ENCODE data around the gene DYSF.

DYSF gene

DNA sequence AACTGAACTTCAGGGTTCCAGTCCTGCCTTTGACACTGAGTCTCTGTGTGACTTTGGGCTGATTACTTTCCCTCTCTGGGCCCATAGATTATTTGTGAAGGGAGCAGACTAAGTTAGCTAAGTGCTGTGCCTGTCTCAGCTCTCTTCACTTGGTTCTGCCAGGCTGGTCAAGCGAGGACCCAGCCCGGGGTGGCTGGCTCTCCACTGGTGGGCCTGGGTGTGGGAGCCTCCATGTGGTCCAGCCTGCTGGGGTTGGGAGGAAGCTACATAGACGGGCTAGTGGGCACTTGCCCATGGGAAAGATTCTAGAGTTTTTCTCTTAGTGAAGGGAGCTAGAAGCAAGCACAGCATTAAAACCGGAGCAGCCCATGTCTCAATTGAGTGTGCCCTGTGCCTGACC, 59.0 kb downstream of the DYSF start:
- no peaks in the 10 kb centered on the region for H3K4me1 Mint-ChIP-seq (ENCODE audit: low read depth)
- no peak overlapping the region for H3K27ac Mint-ChIP-seq
- H3K4me3 Mint-ChIP-seq: no peak overlapping the region
- no peaks in the 10 kb centered on the region for H3K9me3 Mint-ChIP-seq
- no peaks in the 10 kb centered on the region for H3K36me3 Mint-ChIP-seq (ENCODE audit: low read depth)
- H3K27me3 Mint-ChIP-seq: peaks cover 10% of the 10 kb centered on the region

DNA sequence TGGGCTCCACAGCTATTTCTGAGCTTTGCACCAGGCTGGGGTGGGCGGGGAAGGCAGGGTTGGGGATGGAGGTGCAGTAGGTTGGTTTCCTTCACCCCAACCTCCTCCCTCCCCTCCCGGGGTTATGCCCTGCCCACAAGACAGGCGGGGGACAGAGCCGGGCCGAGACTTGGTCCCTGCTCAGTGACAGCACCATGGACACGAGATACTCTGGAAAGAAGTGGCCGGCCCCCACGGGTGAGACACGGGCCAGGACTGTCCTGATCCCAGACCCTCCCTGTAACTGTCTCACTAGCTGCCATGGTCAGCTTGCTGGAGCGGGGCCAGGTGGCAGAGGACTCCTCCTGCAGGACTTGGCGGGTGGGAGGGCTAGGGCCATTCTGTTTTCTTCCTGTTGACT, 59.7 kb downstream of the DYSF start:
- peaks cover 10% of the 10 kb centered on the region for H3K27me3 Mint-ChIP-seq
- no peaks in the 10 kb centered on the region for H3K36me3 Mint-ChIP-seq (ENCODE audit: low read depth)
- no peak overlapping the region for H3K4me3 Mint-ChIP-seq
- H3K4me1 Mint-ChIP-seq (ENCODE audit: low read depth): no peaks in the 10 kb centered on the region
- H3K9me3 Mint-ChIP-seq: no peaks in the 10 kb centered on the region
- no peak overlapping the region for H3K27ac Mint-ChIP-seq

GRCh38 chr2:71513721-71514120, 60.4 kb downstream of the DYSF start:
- H3K27me3 Mint-ChIP-seq: peaks cover 10% of the 10 kb centered on the region
- no peak overlapping the region for H3K4me3 Mint-ChIP-seq
- H3K27ac Mint-ChIP-seq: no peak overlapping the region
- no peaks in the 10 kb centered on the region for H3K9me3 Mint-ChIP-seq
- H3K4me1 Mint-ChIP-seq (ENCODE audit: low read depth): no peaks in the 10 kb centered on the region
- H3K36me3 Mint-ChIP-seq (ENCODE audit: low read depth): no peaks in the 10 kb centered on the region

- Mint-ChIP-seq H3K4me3 (no peak overlapping the region), H3K9me3 (no peaks in the 10 kb centered on the region), H3K36me3 (ENCODE audit: low read depth) (no peaks in the 10 kb centered on the region)
These were observed 63.0 kb downstream of the DYSF start for GRCh38 chr2:71516253-71516888.

GRCh38 chr2:71517851-71518250, 64.5 kb downstream of the DYSF start:
- no peaks in the 10 kb centered on the region for H3K9me3 Mint-ChIP-seq
- H3K36me3 Mint-ChIP-seq (ENCODE audit: low read depth): no peaks in the 10 kb centered on the region
- no peak overlapping the region for H3K27ac Mint-ChIP-seq
- no peak overlapping the region for H3K4me3 Mint-ChIP-seq
- H3K4me1 Mint-ChIP-seq (ENCODE audit: low read depth): no peaks in the 10 kb centered on the region
- peaks cover 16% of the 10 kb centered on the region for H3K27me3 Mint-ChIP-seq

More at GRCh38 chr2:71516253-71516888, 63.0 kb downstream of the DYSF start:
- Mint-ChIP-seq H3K4me1 (ENCODE audit: low read depth) (no peaks in the 10 kb centered on the region), H3K27me3 (peaks cover 13% of the 10 kb centered on the region), H3K27ac (no peak overlapping the region)

GRCh38 chr2:71521436-71521950, 68.1 kb downstream of the DYSF start:
- no peaks in the 10 kb centered on the region for H3K4me1 Mint-ChIP-seq (ENCODE audit: low read depth)
- H3K27me3 Mint-ChIP-seq: peaks cover 26% of the 10 kb centered on the region
- no peak overlapping the region for H3K4me3 Mint-ChIP-seq
- H3K9me3 Mint-ChIP-seq: no peaks in the 10 kb centered on the region
- no peaks in the 10 kb centered on the region for H3K36me3 Mint-ChIP-seq (ENCODE audit: low read depth)
- H3K27ac Mint-ChIP-seq: no peak overlapping the region

DNA sequence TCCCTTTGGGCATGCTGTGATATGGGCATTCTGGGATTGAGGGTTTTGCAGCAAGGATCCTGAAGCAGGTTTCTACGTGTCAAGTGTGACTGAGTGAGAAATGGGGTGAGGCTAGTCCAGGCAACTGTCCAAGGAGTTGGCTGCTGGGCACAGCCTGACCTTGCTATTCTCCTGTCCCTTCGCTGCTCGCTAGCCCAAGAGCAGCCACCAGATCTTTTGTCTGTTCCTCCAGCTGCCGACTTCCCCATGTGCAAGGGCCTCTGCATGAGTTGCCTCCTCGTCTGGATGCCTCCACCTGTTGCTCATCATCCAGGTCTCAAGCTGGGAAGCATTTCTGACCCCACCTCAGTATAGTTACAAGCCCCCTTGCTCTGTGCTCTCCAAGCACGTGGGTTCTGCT, 71.1 kb downstream of the DYSF start:
- Mint-ChIP-seq H3K4me3 (no peak overlapping the region), H3K27ac (no peak overlapping the region), H3K9me3 (no peaks in the 10 kb centered on the region), H3K4me1 (ENCODE audit: low read depth) (no peaks in the 10 kb centered on the region), H3K36me3 (ENCODE audit: low read depth) (no peaks in the 10 kb centered on the region), H3K27me3 (peaks cover 29% of the 10 kb centered on the region)

- H3K27ac Mint-ChIP-seq: no peak overlapping the region
- peaks cover 37% of the 10 kb centered on the region for H3K27me3 Mint-ChIP-seq
- H3K9me3 Mint-ChIP-seq: no peaks in the 10 kb centered on the region
- no peak overlapping the region for H3K4me3 Mint-ChIP-seq
- no peaks in the 10 kb centered on the region for H3K4me1 Mint-ChIP-seq (ENCODE audit: low read depth)
- H3K36me3 Mint-ChIP-seq (ENCODE audit: low read depth): no peaks in the 10 kb centered on the region
These were observed 72.8 kb downstream of the DYSF start for GRCh38 chr2:71526141-71526540.

- H3K4me1 Mint-ChIP-seq (ENCODE audit: low read depth): no peaks in the 10 kb centered on the region
- no peak overlapping the region for H3K27ac Mint-ChIP-seq
- H3K27me3 Mint-ChIP-seq: peaks cover 40% of the 10 kb centered on the region
- no peak overlapping the region for H3K4me3 Mint-ChIP-seq
- H3K9me3 Mint-ChIP-seq: no peaks in the 10 kb centered on the region
- no peaks in the 10 kb centered on the region for H3K36me3 Mint-ChIP-seq (ENCODE audit: low read depth)
These were observed 73.6 kb downstream of the DYSF start for GRCh38 chr2:71526975-71527374.

DNA sequence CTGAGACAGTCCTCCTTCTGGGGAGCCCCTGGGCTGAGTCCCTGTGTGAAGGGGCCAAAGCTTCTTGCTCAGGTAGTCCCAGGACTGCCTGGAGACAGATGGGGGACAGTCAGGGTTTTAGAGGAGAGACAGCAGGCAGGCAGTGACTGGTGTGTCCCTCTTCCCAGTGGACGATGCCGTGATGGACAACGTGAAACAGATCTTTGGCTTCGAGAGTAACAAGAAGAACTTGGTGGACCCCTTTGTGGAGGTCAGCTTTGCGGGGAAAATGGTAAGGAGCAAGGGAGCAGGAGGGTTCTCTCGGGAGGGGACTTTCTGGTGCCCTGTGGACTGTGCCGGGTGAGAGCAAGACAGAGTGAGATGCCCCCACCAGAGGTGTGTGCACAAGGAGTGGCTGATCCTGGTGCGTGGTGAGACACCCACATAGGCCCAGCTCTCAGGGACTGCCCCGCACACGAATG, 74.8 kb downstream of the DYSF start:
- Mint-ChIP-seq H3K36me3 (ENCODE audit: low read depth) (no peaks in the 10 kb centered on the region), H3K4me1 (ENCODE audit: low read depth) (no peaks in the 10 kb centered on the region), H3K27me3 (peaks cover 43% of the 10 kb centered on the region), H3K4me3 (no peak overlapping the region), H3K27ac (no peak overlapping the region), H3K9me3 (no peaks in the 10 kb centered on the region)

- H3K4me1 Mint-ChIP-seq (ENCODE audit: low read depth): no peaks in the 10 kb centered on the region
- no peaks in the 10 kb centered on the region for H3K36me3 Mint-ChIP-seq (ENCODE audit: low read depth)
- H3K4me3 Mint-ChIP-seq: no peak overlapping the region
- no peaks in the 10 kb centered on the region for H3K9me3 Mint-ChIP-seq
- H3K27ac Mint-ChIP-seq: no peak overlapping the region
- H3K27me3 Mint-ChIP-seq: peaks cover 42% of the 10 kb centered on the region
These were observed 75.4 kb downstream of the DYSF start for GRCh38 chr2:71528749-71529148.

GRCh38 chr2:71530211-71530610, 76.8 kb downstream of the DYSF start:
- Mint-ChIP-seq H3K9me3 (no peaks in the 10 kb centered on the region), H3K27me3 (peaks cover 40% of the 10 kb centered on the region), H3K4me3 (no peak overlapping the region), H3K27ac (no peak overlapping the region), H3K4me1 (ENCODE audit: low read depth) (no peaks in the 10 kb centered on the region), H3K36me3 (ENCODE audit: low read depth) (no peaks in the 10 kb centered on the region)

DNA sequence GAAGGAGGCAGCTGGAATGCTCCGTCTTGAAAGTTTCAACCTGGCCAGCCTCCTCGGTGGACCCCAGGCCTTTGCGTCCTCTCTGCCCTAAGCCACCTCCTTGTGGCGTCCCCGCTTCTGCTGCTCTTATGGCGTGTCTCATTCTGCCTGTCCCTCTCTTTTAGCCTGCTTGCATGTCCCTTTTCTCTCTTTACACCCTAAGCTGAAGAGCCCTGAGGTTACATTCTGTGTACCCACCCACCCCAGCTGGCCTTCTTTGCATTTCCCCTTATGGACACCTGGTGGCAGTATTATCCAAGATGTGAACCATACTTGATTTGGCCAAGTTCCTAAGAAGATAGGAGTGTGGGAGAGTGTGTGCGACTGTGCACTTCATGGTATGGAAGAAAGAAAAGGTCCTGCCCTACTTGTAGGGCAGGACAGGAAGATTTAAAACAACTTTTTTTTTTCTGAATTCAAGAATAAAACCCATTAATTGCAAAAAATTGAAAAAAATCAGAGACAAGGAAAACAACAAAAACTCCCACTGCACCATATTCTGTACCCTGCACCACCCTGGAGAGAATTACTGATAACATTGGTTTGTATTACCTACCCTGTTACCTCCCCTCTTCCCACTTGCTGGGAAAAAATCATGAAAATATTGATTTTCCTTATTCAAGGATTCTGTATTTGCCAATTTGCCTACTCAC, 77.4 kb downstream of the DYSF start:
- Mint-ChIP-seq H3K27me3 (peaks cover 37% of the 10 kb centered on the region), H3K27ac (no peak overlapping the region), H3K4me3 (no peak overlapping the region), H3K4me1 (ENCODE audit: low read depth) (no peaks in the 10 kb centered on the region), H3K9me3 (no peaks in the 10 kb centered on the region), H3K36me3 (ENCODE audit: low read depth) (no peaks in the 10 kb centered on the region)

DNA sequence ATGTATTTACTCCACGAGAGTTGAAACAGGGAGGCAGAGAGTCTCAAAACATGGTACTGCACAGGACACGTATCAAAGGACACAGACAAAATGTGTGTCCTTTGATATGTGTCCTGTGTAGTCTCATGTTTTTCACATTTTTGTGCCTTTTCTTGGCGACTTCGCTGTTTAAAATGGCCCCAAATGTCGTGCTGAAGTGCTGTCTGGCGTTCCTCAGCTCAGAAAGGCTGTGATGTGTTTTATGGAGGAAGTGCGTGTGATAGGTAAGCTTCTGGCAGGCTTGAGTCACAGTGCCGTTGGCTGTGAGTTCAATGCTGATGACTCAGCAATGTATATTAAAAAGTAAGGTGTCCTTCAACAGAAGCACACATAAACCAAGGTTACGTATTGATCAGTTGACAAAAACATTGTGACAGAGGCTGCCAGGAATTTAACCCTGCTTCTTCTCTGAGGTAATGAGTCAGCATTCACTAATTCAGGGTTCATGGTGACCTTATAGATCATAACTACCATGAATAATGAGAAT, 78.2 kb downstream of the DYSF start:
- Mint-ChIP-seq H3K9me3 (no peaks in the 10 kb centered on the region), H3K4me3 (no peak overlapping the region), H3K4me1 (ENCODE audit: low read depth) (no peaks in the 10 kb centered on the region), H3K27me3 (peaks cover 36% of the 10 kb centered on the region), H3K27ac (no peak overlapping the region), H3K36me3 (ENCODE audit: low read depth) (no peaks in the 10 kb centered on the region)

GRCh38 chr2:71532327-71532726, 79.0 kb downstream of the DYSF start:
- Mint-ChIP-seq H3K36me3 (ENCODE audit: low read depth) (no peaks in the 10 kb centered on the region), H3K27me3 (peaks cover 36% of the 10 kb centered on the region), H3K4me1 (ENCODE audit: low read depth) (no peaks in the 10 kb centered on the region), H3K9me3 (no peaks in the 10 kb centered on the region), H3K27ac (peak overlapping the region; percentile 62), H3K4me3 (no peak overlapping the region)
